ENCODE results near the gene HOXB3.

DNA sequence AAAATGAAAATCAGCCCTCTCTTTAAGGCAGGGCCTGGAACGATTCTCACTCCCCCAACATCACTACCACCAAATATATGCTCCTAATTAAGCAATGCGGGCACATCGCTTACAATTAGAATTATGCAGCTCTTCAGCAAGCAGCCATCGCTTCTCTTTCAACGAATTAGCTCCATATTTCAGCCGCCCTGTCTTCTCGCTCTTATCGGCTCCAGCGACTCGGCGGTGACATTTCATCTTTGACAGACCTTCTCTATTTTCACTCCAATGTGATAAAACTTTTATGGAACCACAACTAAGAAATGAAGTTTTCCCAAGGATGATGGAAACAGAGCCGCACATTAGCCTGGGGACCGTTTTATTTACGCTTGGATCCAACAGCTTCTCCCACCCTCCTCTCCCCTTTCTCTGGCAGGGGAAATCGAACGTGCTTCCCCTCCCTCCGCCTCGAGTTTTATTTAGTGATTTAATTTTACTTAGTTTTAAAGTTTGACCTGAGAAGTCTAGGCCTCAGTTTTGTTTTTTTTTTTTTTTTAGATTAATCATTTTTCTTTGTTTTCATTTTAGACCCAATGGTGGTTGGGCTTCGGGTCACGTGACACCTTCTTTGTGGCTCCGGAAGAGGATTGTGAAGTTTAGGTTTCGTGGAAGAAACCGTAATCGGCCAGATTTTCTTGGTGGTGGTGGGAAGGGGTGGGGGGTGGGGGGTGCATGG is 42.1 kb downstream of the HOXB3 start:
- no peak for TF ChIP-seq CTCF (IDR thresholded peaks at IDR 0.05)
- no peak for TF ChIP-seq POLR2A (IDR thresholded peaks at IDR 0.05)
- peak in 1 of 4 donors; percentile 32 for TF ChIP-seq POLR2AphosphoS5 (IDR thresholded peaks at IDR 0.05)

All from sigmoid colon (tissue), 4 donors.